ENCODE data around the gene PHACTR3.

Gene PHACTR3

DNA sequence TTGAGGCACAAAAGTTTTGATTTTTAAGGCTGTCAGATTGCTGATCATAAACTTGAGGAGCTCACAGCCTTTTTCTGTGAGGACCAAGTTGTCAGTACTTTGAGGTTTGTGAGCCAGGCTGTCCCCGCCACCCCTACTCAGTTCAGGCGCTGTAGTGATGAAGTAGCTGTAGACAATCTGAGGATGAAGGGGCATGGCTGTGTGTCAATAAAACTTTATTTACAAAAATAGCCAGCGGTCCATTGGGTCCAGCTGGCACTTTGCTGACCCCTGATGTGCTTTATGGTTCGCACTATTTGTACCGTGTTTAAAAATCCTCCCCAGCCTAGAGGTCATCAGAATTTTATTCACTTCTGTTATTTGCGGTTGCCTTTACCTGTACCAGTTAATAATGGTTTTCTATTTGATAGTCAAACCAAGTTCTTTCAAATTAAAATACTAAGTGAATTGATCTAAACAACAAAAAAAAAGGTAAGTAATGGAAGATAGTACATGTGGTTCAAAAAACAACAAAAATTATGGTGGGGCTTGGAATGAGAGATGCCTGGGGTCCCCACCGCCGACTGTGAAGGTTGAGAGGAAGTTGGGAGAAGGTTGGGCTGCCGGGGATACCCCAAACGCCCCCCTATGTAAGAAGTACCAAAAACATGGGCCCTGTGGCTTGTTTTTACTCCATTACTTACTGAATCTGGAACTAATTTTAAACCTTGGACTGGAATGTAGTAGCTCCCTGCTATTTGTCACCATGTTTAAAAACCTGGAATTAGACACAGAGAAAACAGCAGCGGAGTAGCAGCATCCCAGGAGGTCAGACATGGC, 205.5 kb downstream of the PHACTR3 start:
- DNase-seq (ENCODE audit: low read depth), result no peak
- TF ChIP-seq, protein P1, sequence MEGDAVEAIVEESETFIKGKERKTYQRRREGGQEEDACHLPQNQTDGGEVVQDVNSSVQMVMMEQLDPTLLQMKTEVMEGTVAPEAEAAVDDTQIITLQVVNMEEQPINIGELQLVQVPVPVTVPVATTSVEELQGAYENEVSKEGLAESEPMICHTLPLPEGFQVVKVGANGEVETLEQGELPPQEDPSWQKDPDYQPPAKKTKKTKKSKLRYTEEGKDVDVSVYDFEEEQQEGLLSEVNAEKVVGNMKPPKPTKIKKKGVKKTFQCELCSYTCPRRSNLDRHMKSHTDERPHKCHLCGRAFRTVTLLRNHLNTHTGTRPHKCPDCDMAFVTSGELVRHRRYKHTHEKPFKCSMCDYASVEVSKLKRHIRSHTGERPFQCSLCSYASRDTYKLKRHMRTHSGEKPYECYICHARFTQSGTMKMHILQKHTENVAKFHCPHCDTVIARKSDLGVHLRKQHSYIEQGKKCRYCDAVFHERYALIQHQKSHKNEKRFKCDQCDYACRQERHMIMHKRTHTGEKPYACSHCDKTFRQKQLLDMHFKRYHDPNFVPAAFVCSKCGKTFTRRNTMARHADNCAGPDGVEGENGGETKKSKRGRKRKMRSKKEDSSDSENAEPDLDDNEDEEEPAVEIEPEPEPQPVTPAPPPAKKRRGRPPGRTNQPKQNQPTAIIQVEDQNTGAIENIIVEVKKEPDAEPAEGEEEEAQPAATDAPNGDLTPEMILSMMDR (IDR thresholded peaks at IDR 0.05; ENCODE audit: low read depth, low read length, missing control alignments), result no peak
- H3K4me3 ChIP-seq (ENCODE audit: low read depth, low read length), result no peak overlapping the region

DNA sequence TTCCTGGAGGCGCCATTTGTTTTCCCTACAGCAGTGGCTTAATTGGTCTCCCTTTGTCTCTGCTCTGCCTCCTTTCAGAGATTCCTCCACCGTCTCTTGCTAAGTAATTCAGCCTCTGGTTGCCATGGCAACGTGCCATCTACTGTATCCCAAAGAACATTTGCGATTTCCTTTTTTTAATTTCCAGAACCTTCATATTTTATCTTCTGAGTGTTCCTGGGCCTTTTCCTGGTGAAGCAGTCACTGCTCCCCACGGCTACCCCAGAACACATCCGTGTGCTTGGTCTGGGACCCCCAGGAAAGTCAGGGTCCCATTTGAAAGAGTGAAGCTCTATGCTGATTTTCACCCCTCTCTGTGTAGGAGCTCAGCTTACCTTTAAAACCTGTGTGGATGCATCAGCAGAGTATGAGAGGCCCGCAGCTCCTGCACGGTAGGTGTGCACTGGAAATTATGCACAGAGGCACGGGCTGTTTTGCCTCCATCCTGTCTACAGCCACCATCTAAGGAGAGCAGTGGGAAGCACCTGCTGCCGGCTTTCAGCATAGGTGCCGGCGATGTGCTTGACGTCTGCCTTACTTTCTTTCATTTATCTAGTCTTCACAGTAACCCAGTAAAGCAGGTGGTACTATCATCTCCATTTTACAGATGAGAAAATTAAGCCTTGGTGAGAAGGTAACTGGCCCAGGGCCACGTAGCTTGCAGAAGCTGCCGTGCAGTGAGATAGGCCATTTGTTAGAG, 206.3 kb downstream of the PHACTR3 start:
- TF ChIP-seq, protein P1 (IDR thresholded peaks at IDR 0.05; ENCODE audit: low read depth, low read length, missing control alignments), result no peak
- no peak overlapping the region for H3K4me3 ChIP-seq (ENCODE audit: low read depth, low read length)
- no peak for DNase-seq (ENCODE audit: low read depth)

- DNase-seq (ENCODE audit: low read depth), result no peak
- TF ChIP-seq, protein P1 (IDR thresholded peaks at IDR 0.05; ENCODE audit: low read depth, low read length, missing control alignments), result no peak
- H3K4me3 ChIP-seq (ENCODE audit: low read depth, low read length), result no peak overlapping the region
Measured at GRCh38 chr20:59811681-59812171, 207.4 kb downstream of the PHACTR3 start.

DNA sequence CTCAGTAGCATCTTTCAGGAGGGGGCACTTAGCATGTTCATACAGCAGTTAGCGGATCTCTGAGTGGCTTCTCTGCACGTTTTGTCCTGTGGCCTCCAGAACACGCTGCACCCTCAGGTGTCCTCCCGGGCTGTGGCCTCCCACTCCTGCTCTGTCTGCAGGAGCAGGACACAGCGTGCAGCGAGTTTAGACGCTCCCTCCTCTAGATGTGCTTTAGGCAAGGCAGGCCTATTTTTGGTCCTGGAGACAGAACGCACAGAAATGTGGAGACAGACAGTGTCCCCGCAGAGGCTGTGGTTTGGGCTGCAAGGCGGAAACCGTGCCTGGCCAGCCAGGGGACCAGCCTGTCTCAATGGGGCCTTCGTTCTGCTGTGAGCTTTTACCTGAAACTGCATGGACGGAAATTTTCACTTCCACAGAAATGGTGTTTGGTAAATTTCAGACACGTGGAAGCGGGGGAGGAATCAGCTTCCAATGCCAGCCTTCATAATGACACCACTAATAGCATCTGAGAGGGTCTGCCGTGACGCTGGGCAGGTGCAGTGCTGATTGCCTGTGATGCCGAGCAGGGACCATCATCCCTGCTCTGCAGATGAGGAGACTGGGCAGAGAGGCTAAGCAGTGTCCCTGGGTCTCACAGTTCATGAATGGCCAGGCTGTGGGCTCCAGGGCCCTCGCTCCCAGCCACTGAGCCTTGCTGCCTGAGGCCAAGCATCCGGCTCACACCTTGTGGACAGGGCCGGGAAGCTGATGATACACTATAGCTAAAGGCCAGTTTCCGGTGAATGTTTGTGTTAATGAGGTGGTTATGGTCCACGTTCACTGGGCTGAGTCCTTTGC, 208.2 kb downstream of the PHACTR3 start:
- no peak for DNase-seq (ENCODE audit: low read depth)
- no peak overlapping the region for H3K4me3 ChIP-seq (ENCODE audit: low read depth, low read length)
- TF ChIP-seq, protein P1 (IDR thresholded peaks at IDR 0.05; ENCODE audit: low read depth, low read length, missing control alignments), result no peak

DNA sequence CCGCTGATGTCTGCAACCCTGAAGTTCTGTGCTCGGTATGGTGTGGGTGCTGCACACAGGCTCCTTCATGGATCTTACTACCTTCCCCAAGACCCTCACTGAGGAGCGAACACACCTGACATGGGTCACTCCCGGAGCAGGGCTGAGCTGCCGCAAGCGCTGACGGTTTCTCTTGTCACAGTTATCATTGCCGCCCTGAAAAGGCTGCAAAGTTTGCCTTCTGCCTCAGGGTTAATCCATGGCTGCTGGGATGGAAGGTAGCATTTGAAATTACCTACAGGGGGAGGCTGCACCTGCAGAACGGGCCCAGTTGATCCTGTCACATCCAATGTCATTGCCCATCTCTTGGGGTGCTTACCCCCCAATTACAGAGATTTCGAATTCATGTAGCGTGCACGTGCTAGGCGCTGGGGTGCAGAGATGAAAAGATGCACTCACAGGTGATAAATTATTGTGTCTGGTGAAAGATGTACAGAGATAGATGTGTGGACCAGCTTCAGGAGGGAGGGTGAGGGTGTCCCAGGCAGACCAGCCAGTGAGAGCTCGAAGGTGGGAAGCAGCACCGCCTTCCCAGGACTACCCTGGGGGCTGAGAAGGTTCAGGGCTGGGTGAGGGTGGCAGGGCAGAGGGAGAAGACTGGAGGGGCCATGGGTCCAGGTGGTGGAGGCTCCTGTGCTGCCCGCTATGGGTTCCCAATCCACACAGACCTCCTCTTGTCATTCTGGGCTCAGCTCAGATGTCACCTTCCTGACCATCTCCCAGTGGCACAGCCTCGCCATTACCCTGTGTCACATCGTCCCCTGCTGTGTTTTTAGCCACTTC, 209.0 kb downstream of the PHACTR3 start:
- TF ChIP-seq, protein P1 (IDR thresholded peaks at IDR 0.05; ENCODE audit: low read depth, low read length, missing control alignments), result no peak
- DNase-seq (ENCODE audit: low read depth), result no peak
- no peak overlapping the region for H3K4me3 ChIP-seq (ENCODE audit: low read depth, low read length)

Data from GM12864 (cell line).